ENCODE results near the gene DGKK. TPM values are rescaled to one million over a fixed set of nuclear protein-coding genes. Genes with fewer than 3 reads are reported as not detected.

DGKK gene
- total and polyA plus RNA-seq, 4 donors = 2.9 TPM; not detected in 3

GRCh38 chrX:50452782-50453181, 17.8 kb downstream of the DGKK start:
- TF ChIP-seq CTCF (IDR thresholded peaks at IDR 0.05; ENCODE audit: low read depth, low read length, missing input control) (no peak), EGR1 (IDR thresholded peaks at IDR 0.05; ENCODE audit: low read depth in 2 of 2) (no peak), HNF4G (IDR thresholded peaks at IDR 0.05) (no peak), ZBTB33 (IDR thresholded peaks at IDR 0.05) (no peak), JUND (IDR thresholded peaks at IDR 0.05) (no peak), GABPA (IDR thresholded peaks at IDR 0.05 in 1 of 2, conservative IDR thresholded peaks at IDR 0.05 in 1 of 2) (no peak), HNF4A (conservative IDR thresholded peaks at IDR 0.05) (no peak), YY1 (IDR thresholded peaks at IDR 0.05) (no peak), RAD21 (IDR thresholded peaks at IDR 0.05) (no peak), FOXA2 (IDR thresholded peaks at IDR 0.05) (no peak), TAF1 (conservative IDR thresholded peaks at IDR 0.05) (no peak), ATF3 (IDR thresholded peaks at IDR 0.05) (no peak), RXRA (IDR thresholded peaks at IDR 0.05) (no peak), FOXA1 (IDR thresholded peaks at IDR 0.05) (no peak), NR2F2 (IDR thresholded peaks at IDR 0.05) (no peak), REST (IDR thresholded peaks at IDR 0.05) (no peak)
- no peaks in the 10 kb centered on the region for H3K9me3 ChIP-seq (ENCODE audit: control insufficient read depth in 4 of 4, low read length in 3 of 4)
- H3K9ac ChIP-seq (ENCODE audit: low read depth in 1 of 2, low read length in 2 of 2) = no peak overlapping the region
- no peaks in the 10 kb centered on the region for H3K36me3 ChIP-seq (ENCODE audit: control insufficient read depth in 4 of 4, insufficient read depth in 3 of 4, low read depth in 1 of 4, low read length in 3 of 4)
- H3K4me3 ChIP-seq (ENCODE audit: low read depth in 1 of 3, low read length in 3 of 3) = no peak overlapping the region
- H3K27ac ChIP-seq (ENCODE audit: low read depth in 1 of 2, low read length in 2 of 2) = no peak overlapping the region
- H3K4me1 ChIP-seq (ENCODE audit: control insufficient read depth in 4 of 4, insufficient read depth in 4 of 4, low read length in 3 of 4) = no peaks in the 10 kb centered on the region
- peaks cover 0 to 19% (median 0%) of the 10 kb centered on the region in 4 donors for H3K27me3 ChIP-seq (ENCODE audit: control insufficient read depth in 4 of 4, insufficient read depth in 4 of 4, low read length in 3 of 4)
- no peak for DNase-seq (ENCODE audit: low spot score)

- Histone ChIP-seq H3K36me3 (ENCODE audit: control insufficient read depth in 4 of 4, insufficient read depth in 3 of 4, low read depth in 1 of 4, low read length in 3 of 4) (no peaks in the 10 kb centered on the region), H3K27me3 (ENCODE audit: control insufficient read depth in 4 of 4, insufficient read depth in 4 of 4, low read length in 3 of 4) (peaks cover 0 to 14% (median 0%) of the 10 kb centered on the region in 4 donors), H3K4me3 (ENCODE audit: low read depth in 1 of 3, low read length in 3 of 3) (no peak overlapping the region), H3K9me3 (ENCODE audit: control insufficient read depth in 4 of 4, low read length in 3 of 4) (no peaks in the 10 kb centered on the region), H3K4me1 (ENCODE audit: control insufficient read depth in 4 of 4, insufficient read depth in 4 of 4, low read length in 3 of 4) (no peaks in the 10 kb centered on the region), H3K9ac (ENCODE audit: low read depth in 1 of 2, low read length in 2 of 2) (no peak overlapping the region), H3K27ac (ENCODE audit: low read depth in 1 of 2, low read length in 2 of 2) (no peak overlapping the region)
- TF ChIP-seq MAX (IDR thresholded peaks at IDR 0.05) (no peak), CTCF (IDR thresholded peaks at IDR 0.05; ENCODE audit: low read depth, low read length, missing input control) (no peak), RAD21 (IDR thresholded peaks at IDR 0.05) (no peak), SP1 (IDR thresholded peaks at IDR 0.05) (no peak), YY1 (IDR thresholded peaks at IDR 0.05) (no peak), FOXA2 (IDR thresholded peaks at IDR 0.05) (no peak), NR2F2 (IDR thresholded peaks at IDR 0.05) (no peak), TAF1 (conservative IDR thresholded peaks at IDR 0.05) (no peak), ZBTB33 (IDR thresholded peaks at IDR 0.05) (no peak)
- no peak for DNase-seq (ENCODE audit: low spot score)
- WGBS = 52% methylated on average over 1 of the region's 1 CpG
These were observed 20.3 kb downstream of the DGKK start for GRCh38 chrX:50450324-50450723.

Measured in liver (tissue), 9 donors.